Esophagus muscularis mucosa (tissue), 4 donors: ENCODE results near the gene DFFB. TPM values are rescaled to one million over a fixed set of nuclear protein-coding genes. Genes with fewer than 3 reads are reported as not detected.

ENCODE experiments used
- DNase-seq: peaks from one replicate; pipeline ENCODE4 v3.0.0-alpha.2; 2017; ENCODE audit errors: extremely low spot score
- H3K27ac ChIP-seq, 4 donors: fragments of 200-600 bp; sonication (generic); replicated peaks in 1 of 4; 1 replicate in 3 of 4; 2 replicates in 1 of 4; pipeline ENCODE4 v1.5.1; 2016 to 2019; ENCODE audit warnings: mild to moderate bottlenecking in 1 of 4
- H3K27me3 ChIP-seq, 4 donors: fragments of 200-600 bp; sonication (generic); one replicate each; pipeline versions ENCODE4 v1.5.1 to v1.6.0; 2016 to 2019
- H3K36me3 ChIP-seq, 4 donors: fragments of 200-600 bp; sonication (generic); one replicate each; pipeline ENCODE4 v1.5.1; 2016 to 2019
- H3K4me1 ChIP-seq, 4 donors: fragments of 200-600 bp; sonication (generic); one replicate each; pipeline ENCODE4 v1.5.1; 2016 to 2019
- H3K4me3 ChIP-seq, 4 donors: fragments of 200-600 bp; sonication (generic); 1 replicate in 2 of 4; 2 replicates in 2 of 4; pipeline ENCODE4 v1.5.1; 2016 to 2019; ENCODE audit warnings: mild to moderate bottlenecking in 4 of 4, moderate library complexity in 1 of 4
- H3K9me3 ChIP-seq, 4 donors: fragments of 200-600 bp; sonication (generic); 1 replicate in 3 of 4; 2 replicates in 1 of 4; pipeline ENCODE4 v1.5.1; 2016 to 2019
- CTCF ChIP-seq, 3 experiments: fragments of 200-600 bp in 2 of 3; fragments of 450-650 bp in 1 of 3; sonication (generic) in 2 of 3; IDR thresholded peaks; one replicate each; pipeline ENCODE4 v1.5.1; 2017 to 2019; ENCODE audit warnings: antibody characterized with exemption in 3 of 3, mild to moderate bottlenecking in 2 of 3, moderate library complexity in 1 of 3
- EP300 ChIP-seq: sonication (generic); formaldehyde crosslinking; IDR thresholded peaks from one replicate; pipeline ENCODE4 v1.6.1; 2017; ENCODE audit warnings: antibody characterized with exemption
- POLR2A ChIP-seq: fragments of 450-650 bp; IDR thresholded peaks from one replicate; pipeline ENCODE4 v1.6.1; 2017; ENCODE audit warnings: antibody characterized with exemption, moderate library complexity, mild to moderate bottlenecking, low read depth
- POLR2AphosphoS5 ChIP-seq, 2 donors: sonication (generic); formaldehyde crosslinking; IDR thresholded peaks; one replicate each; pipeline ENCODE4 v1.6.1; 2017; ENCODE audit warnings: antibody characterized with exemption in 2 of 2
- WGBS: methylation state at CpG from one replicate; pipeline ENCODE4 v1.1.5; 2018; 5-methylcytosine and 5-hydroxymethylcytosine counted together
- intact Hi-C: fragments of 100-400 bp; cut with DNase I; formaldehyde crosslinking; loops from one replicate; pipeline ENCODE4 v1.15.1; 2023
- total RNA-seq, 4 donors: library from RNA; depleted of rRNA; stranded (reverse); fragments of >200 nt; gene quantifications; one replicate each; pipeline versions ENCODE4 v1.1.0 to v1.2.1, GENCODE V29; 2016

DFFB gene
- total RNA-seq, 4 donors from 2014 or later, result 5.0 to 13.4 (median 5.2) TPM

- 90% methylated on average over 16 of the region's 16 CpGs for WGBS
- no peaks in the 10 kb centered on the region for H3K27me3 ChIP-seq
- H3K36me3 ChIP-seq, result peaks cover 28 to 97% (median 84%) of the 10 kb centered on the region in 4 donors
- intact Hi-C loops, result no loop called here
- no peak overlapping the region for H3K4me3 ChIP-seq
- TF ChIP-seq POLR2AphosphoS5 (IDR thresholded peaks at IDR 0.05) (no peak), EP300 (no peak), CTCF (IDR thresholded peaks at IDR 0.05) (no peak), POLR2A (no peak)
- H3K9me3 ChIP-seq, result peaks cover 0 to 16% (median 11%) of the 10 kb centered on the region in 4 donors
- H3K4me1 ChIP-seq, result no peaks in the 10 kb centered on the region
- H3K27ac ChIP-seq, result no peak overlapping the region
- DNase-seq, result no peak
Observed at GRCh38 chr1:3876716-3877115, 19.4 kb downstream of the DFFB start.

GRCh38 chr1:3879099-3879498 lies 21.8 kb downstream of the DFFB start:
- peaks cover 0 to 16% (median 11%) of the 10 kb centered on the region in 4 donors for H3K9me3 ChIP-seq
- no peak overlapping the region for H3K4me3 ChIP-seq
- no peaks in the 10 kb centered on the region for H3K4me1 ChIP-seq
- intact Hi-C loops, result no loop called here
- 95% methylated on average over 7 of the region's 7 CpGs for WGBS
- no peak for TF ChIP-seq POLR2AphosphoS5 (IDR thresholded peaks at IDR 0.05)
- TF ChIP-seq EP300, result no peak
- TF ChIP-seq POLR2A, result no peak
- TF ChIP-seq CTCF (IDR thresholded peaks at IDR 0.05), result no peak
- no peaks in the 10 kb centered on the region for H3K27me3 ChIP-seq
- no peak overlapping the region for H3K27ac ChIP-seq
- DNase-seq, result no peak
- H3K36me3 ChIP-seq, result peaks cover 28 to 94% (median 74%) of the 10 kb centered on the region in 4 donors

GRCh38 chr1:3879787-3880428 lies 22.6 kb downstream of the DFFB start:
- Histone ChIP-seq H3K4me3 (no peak overlapping the region), H3K36me3 (peaks cover 26 to 96% (median 75%) of the 10 kb centered on the region in 4 donors), H3K27me3 (no peaks in the 10 kb centered on the region), H3K27ac (no peak overlapping the region), H3K9me3 (peaks cover 0 to 16% (median 11%) of the 10 kb centered on the region in 4 donors), H3K4me1 (no peaks in the 10 kb centered on the region)
- TF ChIP-seq CTCF (IDR thresholded peaks at IDR 0.05) (no peak), POLR2AphosphoS5 (IDR thresholded peaks at IDR 0.05) (no peak), EP300 (no peak), POLR2A (no peak)
- intact Hi-C loops, result no loop called here
- WGBS, result 92% methylated on average over 8 of the region's 9 CpGs
- no peak for DNase-seq

GRCh38 chr1:3880429-3881192 lies 23.3 kb downstream of the DFFB start:
- H3K9me3 ChIP-seq, result peaks cover 0 to 16% (median 11%) of the 10 kb centered on the region in 4 donors
- intact Hi-C loops, result no loop called here
- WGBS, result 88% methylated on average over 20 of the region's 20 CpGs
- H3K4me3 ChIP-seq, result no peak overlapping the region
- H3K27ac ChIP-seq, result no peak overlapping the region
- no peak for DNase-seq
- H3K4me1 ChIP-seq, result no peaks in the 10 kb centered on the region
- peaks cover 22 to 96% (median 71%) of the 10 kb centered on the region in 4 donors for H3K36me3 ChIP-seq
- H3K27me3 ChIP-seq, result no peaks in the 10 kb centered on the region
- no peak for TF ChIP-seq CTCF (IDR thresholded peaks at IDR 0.05)
- no peak for TF ChIP-seq POLR2AphosphoS5 (IDR thresholded peaks at IDR 0.05)
- no peak for TF ChIP-seq POLR2A
- no peak for TF ChIP-seq EP300
